ENCODE results near the gene FAM98B. TPM values are rescaled to one million over a fixed set of nuclear protein-coding genes. Genes with fewer than 3 reads are reported as not detected.
A peak's percentile ranks its signal among the peaks of the same experiment; 100 is the strongest.
"Not testable (repeated sequence)": the region's sequence is repeated elsewhere in the genome, so short reads cannot be mapped to it uniquely, and the experiment has no call there.

Gene FAM98B
- total RNA-seq, 6 experiments from 2014 or later, result 30.8 to 44.9 (median 40.1) TPM

DNA sequence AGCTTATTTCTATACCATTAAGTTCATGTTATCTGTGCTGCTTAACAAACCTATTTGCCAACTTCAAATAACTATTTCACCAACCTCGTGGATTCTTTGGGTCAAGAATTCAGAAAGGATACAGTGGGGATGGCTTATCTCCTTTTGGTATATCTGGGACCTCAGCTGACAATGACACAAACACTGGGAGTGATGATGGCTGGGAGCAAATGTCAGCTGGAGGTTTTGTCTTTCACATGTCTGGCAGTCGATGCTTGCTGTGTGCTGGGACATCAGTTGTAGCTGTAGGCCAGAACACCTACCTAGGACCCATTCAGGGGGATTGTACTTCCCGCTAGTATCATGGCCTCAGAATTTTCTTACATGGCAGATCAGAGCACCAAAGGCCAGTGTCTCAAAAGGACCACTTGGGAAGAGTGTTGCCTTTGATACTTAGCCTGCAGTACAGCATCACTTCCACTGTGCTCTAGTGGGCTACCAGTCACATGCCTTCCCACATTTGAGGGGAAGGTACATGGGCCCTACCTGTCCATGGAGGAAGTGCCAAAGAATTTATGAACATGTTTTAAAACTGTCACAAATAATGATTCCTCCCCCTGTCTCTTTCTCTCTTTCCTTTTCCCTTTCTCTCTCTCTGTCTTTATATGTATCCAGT is 23.7 kb upstream of the FAM98B start:
- DNase-seq, result no peak
- Mint-ChIP-seq H3K4me1 (ENCODE audit: low read depth) (no peaks in the 10 kb centered on the region), H3K4me3 (no peak overlapping the region), H3K27me3 (ENCODE audit: insufficient read depth) (peaks cover 20% of the 10 kb centered on the region), H3K36me3 (ENCODE audit: low read depth) (no peaks in the 10 kb centered on the region), H3K27ac (no peak overlapping the region), H3K9me3 (no peaks in the 10 kb centered on the region)
- TF ChIP-seq, protein P1, sequence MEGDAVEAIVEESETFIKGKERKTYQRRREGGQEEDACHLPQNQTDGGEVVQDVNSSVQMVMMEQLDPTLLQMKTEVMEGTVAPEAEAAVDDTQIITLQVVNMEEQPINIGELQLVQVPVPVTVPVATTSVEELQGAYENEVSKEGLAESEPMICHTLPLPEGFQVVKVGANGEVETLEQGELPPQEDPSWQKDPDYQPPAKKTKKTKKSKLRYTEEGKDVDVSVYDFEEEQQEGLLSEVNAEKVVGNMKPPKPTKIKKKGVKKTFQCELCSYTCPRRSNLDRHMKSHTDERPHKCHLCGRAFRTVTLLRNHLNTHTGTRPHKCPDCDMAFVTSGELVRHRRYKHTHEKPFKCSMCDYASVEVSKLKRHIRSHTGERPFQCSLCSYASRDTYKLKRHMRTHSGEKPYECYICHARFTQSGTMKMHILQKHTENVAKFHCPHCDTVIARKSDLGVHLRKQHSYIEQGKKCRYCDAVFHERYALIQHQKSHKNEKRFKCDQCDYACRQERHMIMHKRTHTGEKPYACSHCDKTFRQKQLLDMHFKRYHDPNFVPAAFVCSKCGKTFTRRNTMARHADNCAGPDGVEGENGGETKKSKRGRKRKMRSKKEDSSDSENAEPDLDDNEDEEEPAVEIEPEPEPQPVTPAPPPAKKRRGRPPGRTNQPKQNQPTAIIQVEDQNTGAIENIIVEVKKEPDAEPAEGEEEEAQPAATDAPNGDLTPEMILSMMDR (IDR thresholded peaks at IDR 0.05), result no peak

DNA sequence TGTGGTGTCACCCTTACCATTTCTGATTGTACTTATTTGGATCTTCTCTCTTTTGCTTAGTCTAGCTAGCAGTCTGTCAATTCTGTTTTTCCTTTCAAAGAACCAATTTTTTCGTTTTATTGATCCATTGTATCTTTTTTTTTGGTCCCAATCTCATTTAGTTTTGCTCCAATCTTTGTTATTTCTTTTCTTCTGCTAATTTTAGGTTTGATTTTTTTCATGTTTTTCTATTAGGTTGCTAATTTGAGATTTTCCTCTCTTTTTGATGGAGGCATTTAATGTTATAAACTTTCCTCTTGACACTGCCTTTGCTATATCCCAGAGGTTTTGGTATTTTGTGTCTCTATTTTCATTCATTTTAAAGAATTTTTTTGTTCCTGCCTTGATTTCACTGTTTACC is 16.9 kb upstream of the FAM98B start:
- DNase-seq, result no peak
- H3K9me3 Mint-ChIP-seq, result no peaks in the 10 kb centered on the region
- no peaks in the 10 kb centered on the region for H3K4me1 Mint-ChIP-seq (ENCODE audit: low read depth)
- H3K36me3 Mint-ChIP-seq (ENCODE audit: low read depth), result no peaks in the 10 kb centered on the region
- peaks cover 24% of the 10 kb centered on the region for H3K27me3 Mint-ChIP-seq (ENCODE audit: insufficient read depth)
- H3K27ac Mint-ChIP-seq, result no peak overlapping the region
- H3K4me3 Mint-ChIP-seq, result no peak overlapping the region
- TF ChIP-seq, protein P1 (IDR thresholded peaks at IDR 0.05), result no peak

DNA sequence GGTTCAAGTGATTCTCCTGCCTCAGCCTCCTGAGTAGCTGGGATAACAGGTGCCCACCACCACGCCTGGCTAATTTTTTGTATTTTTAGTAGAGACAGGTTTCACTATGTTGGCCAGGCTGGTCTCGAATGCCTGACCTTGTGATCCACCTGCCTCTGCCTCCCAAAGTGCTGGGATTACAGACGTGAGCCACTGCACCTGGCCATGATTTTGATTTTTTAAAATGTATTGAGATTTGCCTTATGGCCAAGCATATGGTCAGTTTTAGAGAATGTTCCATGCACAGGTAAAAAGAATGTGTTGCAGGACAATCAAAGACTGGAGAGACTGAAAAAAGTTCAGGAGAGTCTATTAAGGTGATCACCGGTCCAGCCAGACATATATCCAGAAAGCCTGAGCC is 16.3 kb upstream of the FAM98B start:
- not testable (repeated sequence) for H3K9me3 Mint-ChIP-seq; H3K4me3 Mint-ChIP-seq; DNase-seq; H3K4me1 Mint-ChIP-seq (ENCODE audit: low read depth); H3K36me3 Mint-ChIP-seq (ENCODE audit: low read depth); H3K27ac Mint-ChIP-seq
- H3K27me3 Mint-ChIP-seq (ENCODE audit: insufficient read depth), result peaks cover 27% of the 10 kb centered on the region

DNA sequence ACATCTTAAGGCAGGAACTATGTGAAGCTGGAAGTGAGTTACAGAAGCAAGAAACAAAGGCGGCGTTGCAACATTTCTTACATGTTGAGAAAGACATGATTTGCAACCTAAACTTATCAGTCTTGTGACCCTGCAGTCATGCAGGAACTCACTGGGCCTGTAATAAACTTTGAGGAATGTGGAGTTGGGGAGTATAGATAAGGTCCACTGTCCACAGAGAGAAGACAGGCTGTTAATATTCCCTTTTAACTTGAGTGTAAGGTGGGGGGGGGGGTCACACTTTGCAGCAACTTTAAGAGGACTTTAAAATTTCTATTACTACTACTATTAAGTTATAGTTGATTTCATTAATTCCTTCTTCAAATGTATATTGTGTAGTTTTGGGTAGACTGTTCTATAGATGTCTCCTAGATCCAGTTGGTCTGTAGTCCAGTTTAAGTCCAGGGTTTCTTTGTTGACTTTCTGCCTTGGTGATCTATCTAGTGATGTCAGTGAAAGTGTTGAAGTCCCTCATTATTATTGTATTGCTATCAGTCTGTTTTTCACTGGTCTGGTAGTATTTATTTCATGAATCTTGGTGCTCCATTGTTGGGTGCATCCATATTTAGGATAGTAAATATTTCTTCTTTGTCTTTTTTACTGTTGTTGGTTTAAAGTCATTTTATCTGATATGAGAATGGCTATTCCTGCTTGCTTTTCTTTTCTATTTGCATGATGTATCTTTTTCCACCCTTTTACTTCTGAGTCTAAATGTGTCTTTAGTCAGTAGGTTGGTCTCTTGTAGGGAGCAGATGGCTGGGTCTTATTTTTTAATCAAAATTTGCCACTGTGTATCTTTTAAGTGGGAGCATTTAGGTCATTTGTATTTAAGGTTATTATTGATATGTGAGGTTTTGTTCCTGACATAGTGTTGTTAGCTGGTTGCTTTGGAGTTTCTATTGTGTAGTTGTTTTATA is 15.6 kb upstream of the FAM98B start:
- Mint-ChIP-seq H3K4me1 (ENCODE audit: low read depth) (no peaks in the 10 kb centered on the region), H3K27ac (no peak overlapping the region), H3K36me3 (ENCODE audit: low read depth) (no peaks in the 10 kb centered on the region), H3K27me3 (ENCODE audit: insufficient read depth) (peaks cover 27% of the 10 kb centered on the region), H3K9me3 (no peaks in the 10 kb centered on the region), H3K4me3 (no peak overlapping the region)
- DNase-seq, result no peak
- TF ChIP-seq, protein P1 (IDR thresholded peaks at IDR 0.05), result no peak

DNA sequence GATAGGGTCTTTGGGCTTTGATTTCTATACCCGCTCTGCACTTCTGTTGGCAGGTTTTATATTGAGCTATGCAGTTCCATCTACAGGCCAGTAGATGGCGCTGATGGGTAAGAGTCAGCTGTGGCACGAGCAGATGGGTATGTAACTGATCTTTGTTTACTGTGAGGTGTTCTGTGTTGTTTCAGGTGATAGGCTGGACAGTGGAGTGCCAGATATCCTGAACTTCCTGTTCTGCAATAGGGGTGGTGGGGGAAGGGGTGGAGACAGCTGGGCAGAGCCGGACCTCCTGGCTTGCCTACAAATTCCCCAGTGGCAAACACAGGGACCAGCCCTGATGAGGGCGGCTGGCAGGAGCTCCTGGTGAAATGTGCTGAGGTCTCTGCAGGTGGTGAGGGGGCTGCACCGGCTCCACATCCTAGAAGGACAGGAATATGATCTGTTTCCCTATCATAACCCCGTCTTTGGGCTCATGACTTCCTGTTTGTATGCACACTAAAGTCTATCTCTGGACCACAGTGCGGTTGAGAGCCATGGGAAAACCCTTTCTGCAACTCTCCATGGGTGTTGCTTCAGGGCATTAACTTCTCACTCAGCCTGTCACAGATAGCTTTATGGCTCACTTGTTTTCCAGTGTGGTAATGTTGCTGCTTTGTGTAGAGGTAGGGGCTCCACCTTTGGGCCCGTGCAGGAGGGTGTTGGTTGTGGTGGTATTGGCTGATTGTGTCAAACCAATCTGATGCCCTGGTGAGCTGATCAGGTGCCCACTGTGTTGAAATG is 13.4 kb upstream of the FAM98B start:
- H3K4me3 Mint-ChIP-seq, result no peak overlapping the region
- no peaks in the 10 kb centered on the region for H3K36me3 Mint-ChIP-seq (ENCODE audit: low read depth)
- H3K9me3 Mint-ChIP-seq, result no peaks in the 10 kb centered on the region
- no peaks in the 10 kb centered on the region for H3K4me1 Mint-ChIP-seq (ENCODE audit: low read depth)
- peaks cover 29% of the 10 kb centered on the region for H3K27me3 Mint-ChIP-seq (ENCODE audit: insufficient read depth)
- no peak overlapping the region for H3K27ac Mint-ChIP-seq
- peak; percentile 32 for DNase-seq
- TF ChIP-seq, protein P1 (IDR thresholded peaks at IDR 0.05), result peak; percentile 99

Measured in HFFc6 (cell line).